CD4-positive, alpha-beta T cell treated with Interferon alpha-2 for 1 hour (primary cell): Measurements from ENCODE around the gene DCHS1.

Experiments used
- DNase-seq, 2 donors: peaks; one replicate each; pipeline ENCODE4 v3.0.0-alpha.2; 2020 to 2022

The DCHS1 gene

GRCh38 chr11:6625832-6626420 is 29.7 kb downstream of the DCHS1 start:
- no peak for DNase-seq

- DNase-seq: no peak
Observed at GRCh38 chr11:6625156-6625831, 30.3 kb downstream of the DCHS1 start.

GRCh38 chr11:6623391-6624363 is 31.9 kb downstream of the DCHS1 start:
- DNase-seq: no peak

GRCh38 chr11:6622261-6623171 is 33.1 kb downstream of the DCHS1 start:
- no peak for DNase-seq

- no peak for DNase-seq
Observed at GRCh38 chr11:6621711-6622211, 33.8 kb downstream of the DCHS1 start.

- DNase-seq: no peak
Observed at GRCh38 chr11:6620636-6621035, 35.0 kb downstream of the DCHS1 start.

GRCh38 chr11:6619004-6619745 is 36.4 kb downstream of the DCHS1 start, which contains the start of gene TPP1:
TPP1 (minus strand) TSS chr11:6619422; CDS start chr11:6619400, 22 bp downstream.
- DNase-seq: peak; percentile 91 to 94

- peak; percentile 73 to 79 for DNase-seq
Observed at GRCh38 chr11:6618117-6619003, 37.2 kb downstream of the DCHS1 start.

GRCh38 chr11:6617315-6617781 is 38.3 kb downstream of the DCHS1 start:
- peak in 1 of 2 donors; percentile 20 for DNase-seq

GRCh38 chr11:6616596-6617250 is 38.9 kb downstream of the DCHS1 start:
- DNase-seq: no peak

- no peak for DNase-seq
Observed at GRCh38 chr11:6615882-6616585, 39.6 kb downstream of the DCHS1 start.

- no peak for DNase-seq
Observed at GRCh38 chr11:6615046-6615445, 40.6 kb downstream of the DCHS1 start.

GRCh38 chr11:6614446-6614845 is 41.2 kb downstream of the DCHS1 start:
- no peak for DNase-seq

- DNase-seq: no peak
Observed at GRCh38 chr11:6613496-6613895, 42.1 kb downstream of the DCHS1 start.

- peak; percentile 96 for DNase-seq
Observed at GRCh38 chr11:6612213-6613041, 43.2 kb downstream of the DCHS1 start, which contains the start of gene TAF10. TAF10 (minus strand) TSS chr11:6612216; CDS start chr11:6612189, 27 bp downstream.

GRCh38 chr11:6611963-6612212 is 43.7 kb downstream of the DCHS1 start:
- no peak for DNase-seq

- peak in 1 of 2 donors; percentile 40 for DNase-seq
Observed at GRCh38 chr11:6611092-6611962, 44.3 kb downstream of the DCHS1 start.
